Measurements from ENCODE around the gene CTR9. TPM values are rescaled to one million over a fixed set of nuclear protein-coding genes. Genes with fewer than 3 reads are reported as not detected.

Gene CTR9
- total and polyA plus RNA-seq, 2 of the 8 experiments (the other 6 are each of a cell fraction or from before 2014, with no cell fraction given) = 6.1 to 37.7 TPM

DNA sequence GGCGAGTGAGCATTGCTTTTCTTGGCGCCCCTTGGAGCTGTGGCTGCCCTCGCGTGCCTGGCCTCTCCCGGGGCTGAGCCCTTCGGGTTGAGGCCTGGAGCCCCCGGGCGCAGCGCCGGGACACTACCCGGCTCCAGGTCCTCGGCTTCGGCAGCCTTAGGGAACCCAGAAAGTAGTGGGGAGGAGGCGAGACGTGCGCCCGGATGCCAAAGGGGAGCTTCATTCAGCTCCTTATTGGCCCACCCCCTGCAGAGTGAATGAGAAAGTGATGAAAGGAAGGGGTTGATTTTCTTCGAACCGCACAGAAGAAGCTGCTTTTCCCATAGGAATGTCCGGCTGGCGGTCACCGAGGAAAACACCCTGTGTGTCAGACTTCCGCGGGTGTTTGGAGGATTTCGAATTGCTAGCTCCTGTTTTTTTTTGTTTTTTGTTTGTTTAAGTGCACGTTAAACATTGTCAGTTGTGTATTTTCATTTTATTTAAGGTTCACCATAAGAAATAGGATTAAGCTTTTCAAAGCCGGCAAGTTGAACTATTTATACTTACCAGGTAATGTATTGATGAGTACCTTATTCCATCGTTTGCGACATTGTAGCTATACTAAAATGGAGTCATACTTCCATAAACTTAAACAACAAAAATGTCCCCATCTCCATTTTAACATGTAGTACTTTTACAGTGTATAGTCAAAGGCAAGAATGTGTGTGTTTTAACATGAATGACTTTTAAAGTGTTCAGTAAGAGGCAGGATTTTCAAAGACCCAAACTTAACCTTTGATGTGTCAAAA lies 58.5 kb downstream of the CTR9 start (continued):
- TF ChIP-seq, protein P1, sequence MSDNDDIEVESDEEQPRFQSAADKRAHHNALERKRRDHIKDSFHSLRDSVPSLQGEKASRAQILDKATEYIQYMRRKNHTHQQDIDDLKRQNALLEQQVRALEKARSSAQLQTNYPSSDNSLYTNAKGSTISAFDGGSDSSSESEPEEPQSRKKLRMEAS (IDR thresholded peaks at IDR 0.05) = 0 out of 2 replicates have a peak, but pooled peaks have one; percentile 4
- TF ChIP-seq SIN3A (conservative IDR thresholded peaks at IDR 0.05 in 1 of 2, IDR thresholded peaks at IDR 0.05 in 1 of 2; ENCODE audit: low read depth in 1 of 2, low read length in 2 of 2) (peak in 1 of 2 experiments; percentile 37; a peak in 1 of 4 replicates), TAF7 (optimal IDR thresholded peaks at IDR 0.05; ENCODE audit: borderline replicate concordance, low read depth, low read length) (no peak)

Measured in H1 (cell line).